GM12878 (cell line): Measurements from ENCODE around the gene ANKRD44. TPM values are rescaled to one million over a fixed set of nuclear protein-coding genes. Genes with fewer than 3 reads are reported as not detected.

Source experiments
- ATAC-seq: fragments of 200-7000 bp; cut with Tn5 transposase; 3 replicates; pipeline ENCODE4 v1.9.1; 2020; ENCODE audit warnings: mild to moderate bottlenecking, moderate library complexity
- BruUV-seq: library from RNA; stranded (reverse); fragments of 400-500 nt; replicated peaks from 2 replicates; lab custom pipeline; 2021; lab: Mats Ljungman, UMichigan
- CTCF ChIA-PET: fragments of 300-600 bp; sonication (Branson Sonifier 250); formaldehyde crosslinking; extraction: SDS; loops from one replicate; lab custom pipeline; 2021; ENCODE audit warnings: inconsistent platforms; lab: Yijun Ruan, JAX
- POLR2A ChIA-PET: fragments of 350-600 bp; formaldehyde crosslinking; extraction: SDS; loops from one replicate; lab custom pipeline; 2021; ENCODE audit warnings: inconsistent platforms; lab: Charles Lee
- RAD21 ChIA-PET: fragments of 300-600 bp; sonication (Branson Sonifier 250); formaldehyde crosslinking; loops from one replicate; lab custom pipeline; 2023; ENCODE audit warnings: antibody characterized with exemption; ENCODE audit not compliant: unreplicated experiment; lab: Charles Lee
- SMC1A ChIA-PET: fragments of 300-600 bp; sonication (Branson Sonifier 250); formaldehyde crosslinking; loops from one replicate; lab custom pipeline; 2023; ENCODE audit not compliant: unreplicated experiment, uncharacterized antibody; lab: Charles Lee
- DNase-seq: peaks from one replicate; pipeline ENCODE4 v3.0.0-alpha.2; 2011; ENCODE audit warnings: low read depth, low spot score
- FAIRE-seq: peaks from 3 replicates; lab custom pipeline; 2011; peaks lifted over from hg19 to GRCh38; lab: Jason Lieb, UNC
- H2AFZ ChIP-seq: 2 replicates; pipeline ENCODE4 v1.6.0; 2011; ENCODE audit warnings: low read depth, low read length, control low read depth; ENCODE audit not compliant: control insufficient read depth
- H3K27ac ChIP-seq: 2 replicates; pipeline ENCODE4 v1.5.1; 2011; ENCODE audit warnings: control low read depth; ENCODE audit not compliant: control insufficient read depth, insufficient read depth
- H3K27me3 ChIP-seq, 2 experiments: replicated peaks in 1 of 2; 2 replicates each; pipeline versions ENCODE4 v1.6.0 to v1.6.1; 2011; ENCODE audit warnings: low read length in 1 of 2; ENCODE audit not compliant: control insufficient read depth in 2 of 2, insufficient read depth in 2 of 2
- H3K36me3 ChIP-seq, 2 experiments: 2 replicates each; pipeline ENCODE4 v1.5.1; 2011; ENCODE audit warnings: low read length in 1 of 2; ENCODE audit not compliant: control insufficient read depth in 2 of 2, insufficient read depth in 2 of 2
- H3K4me1 ChIP-seq: 2 replicates; pipeline ENCODE4 v1.6.1; 2011; ENCODE audit warnings: mild to moderate bottlenecking, low read length, moderate library complexity, mixed read lengths; ENCODE audit not compliant: control insufficient read depth, insufficient read depth
- H3K4me2 ChIP-seq: 2 replicates; pipeline ENCODE4 v1.6.0; 2011; ENCODE audit warnings: control low read depth; ENCODE audit not compliant: control insufficient read depth, insufficient read depth
- H3K4me3 ChIP-seq: fragments of 200-600 bp; sonication (generic); 2 replicates; pipeline ENCODE4 v1.5.1; 2016
- H3K79me2 ChIP-seq: 2 replicates; pipeline ENCODE4 v1.6.0; 2011; ENCODE audit warnings: low read length; ENCODE audit not compliant: control insufficient read depth, insufficient read depth
- H3K9ac ChIP-seq: 2 replicates; pipeline ENCODE4 v1.8.0; 2011; ENCODE audit warnings: low read length, control low read depth, mixed read lengths; ENCODE audit not compliant: control insufficient read depth, insufficient read depth
- H3K9me3 ChIP-seq: replicated peaks from 3 replicates; pipeline ENCODE4 v1.5.1; 2011; ENCODE audit warnings: mild to moderate bottlenecking, low read length; ENCODE audit not compliant: control insufficient read depth, insufficient read depth
- H4K20me1 ChIP-seq: 2 replicates; pipeline ENCODE4 v1.6.0; 2011; ENCODE audit not compliant: control insufficient read depth, insufficient read depth
- CREM ChIP-seq: IDR thresholded peaks from 2 replicates; pipeline ENCODE4 v1.6.1; 2014; ENCODE audit warnings: antibody characterized with exemption, low read depth
- EZH2 ChIP-seq: IDR thresholded peaks from 2 replicates; pipeline ENCODE4 v1.6.1; 2012; ENCODE audit warnings: low read depth, mild to moderate bottlenecking, control low read depth, inconsistent platforms, low read length, borderline replicate concordance; ENCODE audit not compliant: control insufficient read depth
- HDAC2 ChIP-seq: fragments of 200-600 bp; sonication (generic); IDR thresholded peaks from 2 replicates; pipeline ENCODE4 v1.6.1; 2017
- IKZF1 ChIP-seq: fragments of 450-650 bp; conservative IDR thresholded peaks from 2 replicates; pipeline ENCODE4 v1.6.1; 2017; ENCODE audit warnings: antibody characterized with exemption, mild to moderate bottlenecking
- LARP7 ChIP-seq: fragments of 450-650 bp; IDR thresholded peaks from 2 replicates; pipeline ENCODE4 v1.6.1; 2017; ENCODE audit warnings: mild to moderate bottlenecking
- MEF2A ChIP-seq: IDR thresholded peaks from 2 replicates; pipeline ENCODE4 v1.6.1; 2011; ENCODE audit warnings: low read depth, mild to moderate bottlenecking, low read length, moderate library complexity; ENCODE audit not compliant: insufficient read depth
- MTA2 ChIP-seq: fragments of 450-650 bp; IDR thresholded peaks from 2 replicates; pipeline ENCODE4 v1.6.1; 2016; ENCODE audit warnings: low read depth, mild to moderate bottlenecking, moderate library complexity
- MYC ChIP-seq: IDR thresholded peaks from 2 replicates; pipeline ENCODE4 v1.6.1; 2011; ENCODE audit warnings: mild to moderate bottlenecking, low read length, moderate library complexity, inconsistent platforms; ENCODE audit not compliant: insufficient read depth, insufficient replicate concordance, insufficient read length, severe bottlenecking
- NFIC ChIP-seq: IDR thresholded peaks from 2 replicates; pipeline ENCODE4 v1.6.1; 2012; ENCODE audit warnings: low read depth, mild to moderate bottlenecking, inconsistent platforms, low read length, moderate library complexity
- NFYA ChIP-seq: IDR thresholded peaks from 2 replicates; pipeline ENCODE4 v1.6.1; 2011; ENCODE audit warnings: low read depth, mild to moderate bottlenecking, low read length, improper control_type of control experiment, borderline replicate concordance
- POLR2AphosphoS5 ChIP-seq: IDR thresholded peaks from 2 replicates; pipeline ENCODE4 v1.6.1; 2011; ENCODE audit warnings: mild to moderate bottlenecking, low read length, inconsistent platforms
- RAD51 ChIP-seq: fragments of 450-650 bp; IDR thresholded peaks from 2 replicates; pipeline ENCODE4 v1.6.1; 2016; ENCODE audit warnings: moderate library complexity, mild to moderate bottlenecking, inconsistent platforms
- RELA ChIP-seq: fragments of 450-650 bp; IDR thresholded peaks from 2 replicates; pipeline ENCODE4 v1.8.0; 2014; ENCODE audit warnings: borderline replicate concordance; ENCODE audit not compliant: partially characterized antibody
- SMC3 ChIP-seq: IDR thresholded peaks from 2 replicates; pipeline ENCODE4 v1.6.1; 2011; ENCODE audit warnings: low read length, improper control_type of control experiment, borderline replicate concordance
- TARDBP ChIP-seq: IDR thresholded peaks from 2 replicates; pipeline ENCODE4 v1.6.1; 2016; ENCODE audit warnings: borderline replicate concordance
- TCF12 ChIP-seq: IDR thresholded peaks from 2 replicates; pipeline ENCODE4 v1.6.1; 2011; ENCODE audit warnings: low read depth, mild to moderate bottlenecking, low read length
- TCF7 ChIP-seq: IDR thresholded peaks from 2 replicates; pipeline ENCODE4 v1.6.1; 2014; ENCODE audit warnings: antibody characterized with exemption, borderline replicate concordance
- WGBS: methylation state at CpG from one replicate; pipeline ENCODE4 v1.1.6; 2016; ENCODE audit warnings: low lambda C conversion rate; ENCODE audit not compliant: insufficient replicate concordance, insufficient coverage; ENCODE audit errors: missing lambda C conversion rate; 5-methylcytosine and 5-hydroxymethylcytosine counted together
- in situ Hi-C: fragments of 300-500 bp; cut with MboI; formaldehyde crosslinking; loops from 9 replicates; pipeline ENCODE4 v1.14.3; 2018; ENCODE audit warnings: mixed read lengths
- intact Hi-C: fragments of 100-400 bp; cut with micrococcal nuclease; formaldehyde crosslinking; loops from one replicate; pipeline ENCODE4 v1.14.2; 2022; ENCODE audit not compliant: unreplicated experiment
- polyA plus RNA-seq, 11 experiments: library from polyadenylated mRNA; depleted of rRNA in 4 of 11; unstranded in 6 of 11; stranded (reverse) in 5 of 11; fragments of >200 nt; fragmentation: Nextera tagmentation in 4 of 11; fragmentation: Illumina TruSeq in 1 of 11; extraction: Ambion mirVana in 4 of 11; extraction: Trizol in 1 of 11; gene quantifications; 1 replicate in 1 of 11; 2 replicates in 10 of 11; pipeline versions ENCODE4 v1.2.1 to v1.2.3, GENCODE V29; 2011 to 2016; ENCODE audit warnings: inconsistent platforms in 2 of 11, missing spikeins in 2 of 11, low read depth in 1 of 11
- total RNA-seq, 4 experiments: library from RNA; depleted of rRNA in 3 of 4; stranded (reverse); fragments of >200 nt in 3 of 4; fragmentation: Illumina TruSeq in 1 of 4; extraction: Trizol in 1 of 4; gene quantifications; 2 replicates each; pipeline versions ENCODE4 v1.2.1 to v1.2.3, GENCODE V29; 2013 to 2021
- TF ChIP-seq, protein P1 (sequence below): fragments of 150-350 bp; IDR thresholded peaks from 2 replicates; pipeline ENCODE4 v1.6.1; 2016; ENCODE audit warnings: low read depth, low read length
- TF ChIP-seq, protein P2 (sequence below): IDR thresholded peaks from 2 replicates; pipeline ENCODE4 v1.6.1; 2011; ENCODE audit warnings: low read depth, mild to moderate bottlenecking, low read length, moderate library complexity, borderline replicate concordance; ENCODE audit errors: extremely low read depth

Gene ANKRD44
- total and polyA plus RNA-seq, 10 of the 15 experiments (the other 5 are each of a cell fraction or from before 2014, with no cell fraction given) = 19.1 to 99.1 (median 59.6) TPM

DNA sequence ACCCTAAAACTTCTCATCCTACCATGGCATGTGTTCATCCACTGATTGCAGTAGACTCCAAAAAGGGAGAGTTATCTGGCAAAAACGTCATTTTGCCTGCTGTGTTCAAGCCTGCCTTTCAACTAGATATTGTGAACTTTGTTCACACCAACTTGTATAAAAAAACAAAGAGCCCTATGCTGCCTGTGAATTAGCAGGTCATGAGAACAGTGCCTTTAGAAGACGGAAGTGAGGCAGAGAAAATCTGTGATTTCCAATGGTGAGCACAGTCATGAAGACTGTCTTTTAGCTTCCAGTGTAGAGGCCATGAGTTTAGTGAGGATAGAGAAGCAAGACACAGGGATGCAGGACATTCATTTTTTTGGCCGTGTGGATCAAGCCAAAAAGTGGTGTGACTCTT is 280.5 kb downstream of the ANKRD44 start:
- Histone ChIP-seq H3K4me1 (no peaks in the 10 kb centered on the region), H3K79me2 (no peaks in the 10 kb centered on the region; the same call in 1 of the 2 replicates), H3K27ac (no peak overlapping the region), H3K9ac (no peak overlapping the region), H3K27me3 (no peaks in the 10 kb centered on the region), H3K36me3 (peaks cover 3 to 37% of the 10 kb centered on the region in 2 experiments; a peak in 3 of 4 replicates), H3K4me3 (no peak overlapping the region), H2AFZ (no peak overlapping the region), H3K4me2 (no peak overlapping the region), H3K9me3 (no peaks in the 10 kb centered on the region), H4K20me1 (no peaks in the 10 kb centered on the region)
- RAD21 ChIA-PET = no interaction called here
- TF ChIP-seq MYC (no peak), NFYA (no peak), EZH2 (no peak), TCF12 (no peak), TCF7 (no peak), MEF2A (no peak), LARP7 (no peak), SMC3 (no peak), CREM (no peak), IKZF1 (no peak), HDAC2 (no peak), RAD51 (no peak), TARDBP (no peak), NFIC (no peak), MTA2 (no peak), POLR2AphosphoS5 (no peak), RELA (no peak)
- TF ChIP-seq, protein P1, sequence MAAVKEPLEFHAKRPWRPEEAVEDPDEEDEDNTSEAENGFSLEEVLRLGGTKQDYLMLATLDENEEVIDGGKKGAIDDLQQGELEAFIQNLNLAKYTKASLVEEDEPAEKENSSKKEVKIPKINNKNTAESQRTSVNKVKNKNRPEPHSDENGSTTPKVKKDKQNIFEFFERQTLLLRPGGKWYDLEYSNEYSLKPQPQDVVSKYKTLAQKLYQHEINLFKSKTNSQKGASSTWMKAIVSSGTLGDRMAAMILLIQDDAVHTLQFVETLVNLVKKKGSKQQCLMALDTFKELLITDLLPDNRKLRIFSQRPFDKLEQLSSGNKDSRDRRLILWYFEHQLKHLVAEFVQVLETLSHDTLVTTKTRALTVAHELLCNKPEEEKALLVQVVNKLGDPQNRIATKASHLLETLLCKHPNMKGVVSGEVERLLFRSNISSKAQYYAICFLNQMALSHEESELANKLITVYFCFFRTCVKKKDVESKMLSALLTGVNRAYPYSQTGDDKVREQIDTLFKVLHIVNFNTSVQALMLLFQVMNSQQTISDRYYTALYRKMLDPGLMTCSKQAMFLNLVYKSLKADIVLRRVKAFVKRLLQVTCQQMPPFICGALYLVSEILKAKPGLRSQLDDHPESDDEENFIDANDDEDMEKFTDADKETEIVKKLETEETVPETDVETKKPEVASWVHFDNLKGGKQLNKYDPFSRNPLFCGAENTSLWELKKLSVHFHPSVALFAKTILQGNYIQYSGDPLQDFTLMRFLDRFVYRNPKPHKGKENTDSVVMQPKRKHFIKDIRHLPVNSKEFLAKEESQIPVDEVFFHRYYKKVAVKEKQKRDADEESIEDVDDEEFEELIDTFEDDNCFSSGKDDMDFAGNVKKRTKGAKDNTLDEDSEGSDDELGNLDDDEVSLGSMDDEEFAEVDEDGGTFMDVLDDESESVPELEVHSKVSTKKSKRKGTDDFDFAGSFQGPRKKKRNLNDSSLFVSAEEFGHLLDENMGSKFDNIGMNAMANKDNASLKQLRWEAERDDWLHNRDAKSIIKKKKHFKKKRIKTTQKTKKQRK = no peak
- TF ChIP-seq, protein P2, sequence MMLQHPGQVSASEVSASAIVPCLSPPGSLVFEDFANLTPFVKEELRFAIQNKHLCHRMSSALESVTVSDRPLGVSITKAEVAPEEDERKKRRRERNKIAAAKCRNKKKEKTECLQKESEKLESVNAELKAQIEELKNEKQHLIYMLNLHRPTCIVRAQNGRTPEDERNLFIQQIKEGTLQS = no peak
- CTCF ChIA-PET = interaction anchor here (1.5 kb wide), 1 partner anchor 15 kb away, joined by 4 read pairs; no protein-coding TSS in a partner anchor
- FAIRE-seq (no peak), DNase-seq (no peak), ATAC-seq (no peak)
- in situ Hi-C loops (no loop called here), intact Hi-C loops (no loop called here)
- WGBS = 92% methylated on average over 3 of the region's 3 CpGs
- SMC1A ChIA-PET = no interaction called here
- POLR2A ChIA-PET = interaction anchor here (0.5 kb wide), 1 partner anchor 51 kb away, joined by 4 read pairs; no protein-coding TSS in a partner anchor
- BruUV-seq = no TSS peak
